GM19099 (cell line): ENCODE results near the gene BAZ1B.

ENCODE experiments used
- POLR2A ChIP-seq: IDR thresholded peaks from 3 replicates; pipeline ENCODE4 v1.6.1; 2011; ENCODE audit warnings: low read depth; ENCODE audit not compliant: insufficient read length; ENCODE audit errors: extremely low read depth

The BAZ1B gene

GRCh38 chr7:73442222-73442902 lies 79.7 kb downstream of the BAZ1B start:
- no peak for TF ChIP-seq POLR2A

- no peak for TF ChIP-seq POLR2A
Observed at GRCh38 chr7:73439410-73439704, 82.7 kb downstream of the BAZ1B start.

GRCh38 chr7:73438547-73439409 lies 83.3 kb downstream of the BAZ1B start:
- TF ChIP-seq POLR2A: no peak

- no peak for TF ChIP-seq POLR2A
Observed at GRCh38 chr7:73437621-73438416, 84.3 kb downstream of the BAZ1B start.

- no peak for TF ChIP-seq POLR2A
Observed at GRCh38 chr7:73437091-73437490, 85.0 kb downstream of the BAZ1B start.

- no peak for TF ChIP-seq POLR2A
Observed at GRCh38 chr7:73436031-73436929, 85.8 kb downstream of the BAZ1B start.

GRCh38 chr7:73435471-73436009 lies 86.6 kb downstream of the BAZ1B start:
- no peak for TF ChIP-seq POLR2A

- no peak for TF ChIP-seq POLR2A
Observed at GRCh38 chr7:73434701-73435069, 87.4 kb downstream of the BAZ1B start.

- TF ChIP-seq POLR2A: no peak
Observed at GRCh38 chr7:73433924-73434700, 88.0 kb downstream of the BAZ1B start.

- TF ChIP-seq POLR2A: no peak
Observed at GRCh38 chr7:73432676-73433075, 89.4 kb downstream of the BAZ1B start.

- no peak for TF ChIP-seq POLR2A
Observed at GRCh38 chr7:73431041-73431835, 90.9 kb downstream of the BAZ1B start.

- TF ChIP-seq POLR2A: no peak
Observed at GRCh38 chr7:73429622-73430505, 92.2 kb downstream of the BAZ1B start.

- TF ChIP-seq POLR2A: no peak
Observed at GRCh38 chr7:73429215-73429614, 92.9 kb downstream of the BAZ1B start.
